ENCODE measurements around the gene CMSS1. TPM values are rescaled to one million over a fixed set of nuclear protein-coding genes. Genes with fewer than 3 reads are reported as not detected.

CMSS1 gene
- total RNA-seq, 1 experiment from 2014 or later = 70.6 TPM

DNA sequence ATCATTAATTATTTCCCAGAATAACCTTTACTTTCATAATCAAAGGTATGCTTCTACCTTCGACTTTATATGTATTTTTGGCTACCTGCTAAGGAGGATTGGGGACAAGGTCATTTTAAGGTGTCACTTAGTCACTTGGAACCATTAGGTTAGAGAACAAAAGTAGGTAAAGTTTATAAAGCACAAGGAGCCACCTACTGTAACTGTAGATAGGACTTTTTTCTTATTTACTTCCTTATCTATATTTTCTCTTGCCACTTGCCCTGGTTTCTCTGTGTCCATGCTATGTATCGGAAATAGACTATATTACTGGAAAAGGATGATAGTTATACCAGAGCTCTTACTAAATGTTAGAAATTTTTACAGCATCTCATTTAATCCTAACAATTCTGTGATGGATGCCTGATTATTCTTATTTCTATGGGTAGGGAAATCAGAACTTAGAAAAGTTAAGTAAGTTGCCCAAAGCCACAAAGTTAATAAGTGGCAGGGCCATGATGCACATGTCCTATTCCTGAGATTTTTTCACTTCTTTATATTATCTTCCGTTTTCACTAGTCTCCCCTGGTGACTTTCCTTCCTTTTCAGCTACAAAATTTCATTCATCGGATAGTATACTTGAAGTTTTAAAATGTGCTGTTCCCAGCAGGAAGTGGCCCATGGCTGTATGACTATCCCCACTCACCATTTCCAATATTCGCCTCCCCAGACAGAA is 132.5 kb downstream of the CMSS1 start (continued):
- TF ChIP-seq, protein P1, sequence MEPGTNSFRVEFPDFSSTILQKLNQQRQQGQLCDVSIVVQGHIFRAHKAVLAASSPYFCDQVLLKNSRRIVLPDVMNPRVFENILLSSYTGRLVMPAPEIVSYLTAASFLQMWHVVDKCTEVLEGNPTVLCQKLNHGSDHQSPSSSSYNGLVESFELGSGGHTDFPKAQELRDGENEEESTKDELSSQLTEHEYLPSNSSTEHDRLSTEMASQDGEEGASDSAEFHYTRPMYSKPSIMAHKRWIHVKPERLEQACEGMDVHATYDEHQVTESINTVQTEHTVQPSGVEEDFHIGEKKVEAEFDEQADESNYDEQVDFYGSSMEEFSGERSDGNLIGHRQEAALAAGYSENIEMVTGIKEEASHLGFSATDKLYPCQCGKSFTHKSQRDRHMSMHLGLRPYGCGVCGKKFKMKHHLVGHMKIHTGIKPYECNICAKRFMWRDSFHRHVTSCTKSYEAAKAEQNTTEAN (CRISPR knock-in tag; IDR thresholded peaks at IDR 0.05) = no peak

DNA sequence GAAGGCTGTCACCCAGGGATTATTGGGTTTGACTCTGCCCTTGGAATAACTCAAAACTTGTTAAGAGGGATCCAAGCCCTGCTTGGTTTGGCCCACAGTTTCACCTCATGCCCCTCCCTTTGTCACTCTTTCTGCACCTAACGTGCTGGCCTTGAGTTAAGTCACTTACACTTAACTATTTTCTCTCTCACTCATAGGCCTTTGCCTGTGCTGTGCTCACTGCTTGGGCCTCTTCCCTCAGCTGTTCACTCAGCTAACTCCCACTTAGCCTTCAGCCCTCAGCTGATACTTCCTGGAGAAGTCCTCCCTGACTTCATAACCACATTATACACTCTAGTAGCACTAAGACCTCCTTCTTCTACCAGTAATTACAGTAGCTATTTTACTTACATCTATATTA is 133.3 kb downstream of the CMSS1 start:
- ATAC-seq (no peak; the same call in none of the 2 replicates), DNase-seq (ENCODE audit: low spot score) (no peak)
- ChIA-PET POLR2A (interaction anchor here (0.6 kb wide), 1 partner anchor 111 kb away, joined by 3 read pairs; no protein-coding TSS in a partner anchor), CTCF (interaction anchor here (2.1 kb wide), 1 partner anchor 119 kb away, joined by 6 read pairs; no protein-coding TSS in a partner anchor)
- no peaks in the 10 kb centered on the region for H3K36me3 Mint-ChIP-seq
- no peaks in the 10 kb centered on the region for H3K27me3 Mint-ChIP-seq (ENCODE audit: low read depth)
- H3K4me1 Mint-ChIP-seq = peaks cover 26% of the 10 kb centered on the region
- TF ChIP-seq ZNF396 (CRISPR knock-in tag; IDR thresholded peaks at IDR 0.05; ENCODE audit: borderline replicate concordance) (no peak), CREB1 (CRISPR knock-in tag; IDR thresholded peaks at IDR 0.05) (no peak), ZNF671 (CRISPR knock-in tag; IDR thresholded peaks at IDR 0.05) (no peak), JUN (CRISPR knock-in tag; IDR thresholded peaks at IDR 0.05) (no peak), NFE2L1 (CRISPR knock-in tag; IDR thresholded peaks at IDR 0.05) (no peak), SOX15 (CRISPR knock-in tag; IDR thresholded peaks at IDR 0.05) (no peak), ZNF423 (CRISPR knock-in tag; IDR thresholded peaks at IDR 0.05) (no peak)
- H3K9me3 Mint-ChIP-seq = no peaks in the 10 kb centered on the region
- no peak overlapping the region for H3K4me3 Mint-ChIP-seq
- H3K27ac Mint-ChIP-seq = no peak overlapping the region

DNA sequence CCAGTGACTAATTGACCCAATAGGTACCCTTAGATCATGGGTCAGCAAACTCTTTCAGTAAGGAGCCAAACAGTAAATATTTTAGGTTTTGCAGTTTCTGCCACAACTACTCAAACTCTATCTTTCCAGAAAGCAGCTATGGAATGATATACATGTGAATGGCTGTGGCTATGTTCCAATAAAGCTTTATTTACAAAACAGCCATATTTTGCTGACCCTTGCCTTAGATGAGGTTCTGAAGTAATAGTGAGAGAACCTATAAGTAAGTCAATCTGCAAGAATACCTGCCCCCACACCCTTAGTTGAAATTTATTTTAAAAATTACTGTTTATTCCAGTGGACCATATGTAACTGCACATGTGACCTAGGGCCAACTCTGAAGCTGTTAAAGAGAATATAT is 134.0 kb downstream of the CMSS1 start:
- H3K27me3 Mint-ChIP-seq (ENCODE audit: low read depth) = no peaks in the 10 kb centered on the region
- CTCF ChIA-PET = interaction anchor here (2.1 kb wide), 1 partner anchor 120 kb away, joined by 6 read pairs; no protein-coding TSS in a partner anchor
- H3K36me3 Mint-ChIP-seq = no peaks in the 10 kb centered on the region
- no peak overlapping the region for H3K4me3 Mint-ChIP-seq
- no peak for TF ChIP-seq ESRRA (CRISPR knock-in tag; IDR thresholded peaks at IDR 0.05; ENCODE audit: borderline replicate concordance)
- no peak for TF ChIP-seq JUN (CRISPR knock-in tag; IDR thresholded peaks at IDR 0.05)
- no peak for TF ChIP-seq RORB (CRISPR knock-in tag; IDR thresholded peaks at IDR 0.05)
- TF ChIP-seq RELA (CRISPR knock-in tag; IDR thresholded peaks at IDR 0.05; ENCODE audit: borderline replicate concordance) = no peak
- TF ChIP-seq ZNF416 (CRISPR knock-in tag; IDR thresholded peaks at IDR 0.05) = no peak
- no peak for TF ChIP-seq KAT7 (CRISPR knock-in tag; IDR thresholded peaks at IDR 0.05; ENCODE audit: borderline replicate concordance)
- no peak for TF ChIP-seq SMAD4 (CRISPR knock-in tag; IDR thresholded peaks at IDR 0.05)
- TF ChIP-seq SMAD3 (CRISPR knock-in tag; IDR thresholded peaks at IDR 0.05; ENCODE audit: borderline replicate concordance) = no peak
- TF ChIP-seq ATF1 (CRISPR knock-in tag; IDR thresholded peaks at IDR 0.05) = no peak
- no peak for TF ChIP-seq ELF4 (CRISPR knock-in tag; IDR thresholded peaks at IDR 0.05; ENCODE audit: low read depth)
- TF ChIP-seq SP1 (CRISPR knock-in tag; conservative IDR thresholded peaks at IDR 0.05) = no peak
- TF ChIP-seq, protein P2, sequence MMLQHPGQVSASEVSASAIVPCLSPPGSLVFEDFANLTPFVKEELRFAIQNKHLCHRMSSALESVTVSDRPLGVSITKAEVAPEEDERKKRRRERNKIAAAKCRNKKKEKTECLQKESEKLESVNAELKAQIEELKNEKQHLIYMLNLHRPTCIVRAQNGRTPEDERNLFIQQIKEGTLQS (CRISPR knock-in tag; conservative IDR thresholded peaks at IDR 0.05) = no peak
- no peak for TF ChIP-seq NFYB (CRISPR knock-in tag; conservative IDR thresholded peaks at IDR 0.05; ENCODE audit: low read depth)
- TF ChIP-seq, protein P3, sequence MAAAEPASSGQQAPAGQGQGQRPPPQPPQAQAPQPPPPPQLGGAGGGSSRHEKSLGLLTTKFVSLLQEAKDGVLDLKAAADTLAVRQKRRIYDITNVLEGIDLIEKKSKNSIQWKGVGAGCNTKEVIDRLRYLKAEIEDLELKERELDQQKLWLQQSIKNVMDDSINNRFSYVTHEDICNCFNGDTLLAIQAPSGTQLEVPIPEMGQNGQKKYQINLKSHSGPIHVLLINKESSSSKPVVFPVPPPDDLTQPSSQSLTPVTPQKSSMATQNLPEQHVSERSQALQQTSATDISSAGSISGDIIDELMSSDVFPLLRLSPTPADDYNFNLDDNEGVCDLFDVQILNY (CRISPR knock-in tag; IDR thresholded peaks at IDR 0.05) = no peak
- no peak for TF ChIP-seq JAZF1 (CRISPR knock-in tag; IDR thresholded peaks at IDR 0.05)
- no peak overlapping the region for H3K27ac Mint-ChIP-seq
- peaks cover 24% of the 10 kb centered on the region for H3K4me1 Mint-ChIP-seq
- ATAC-seq = no peak
- no peaks in the 10 kb centered on the region for H3K9me3 Mint-ChIP-seq
- POLR2A ChIA-PET = no interaction called here
- no peak for DNase-seq (ENCODE audit: low spot score)
